GM18873 (cell line): ENCODE measurements around the gene P4HB.
A peak's percentile ranks its signal among the peaks of the same experiment; 100 is the strongest.
"Not testable (repeated sequence)": the region's sequence is repeated elsewhere in the genome, so short reads cannot be mapped to it uniquely, and the experiment has no call there.

Source experiments
- ATAC-seq: cut with Tn5 transposase; IDR thresholded peaks from one replicate; pipeline ENCODE4 v1.9.1; 2021; ENCODE audit warnings: mild to moderate bottlenecking, moderate library complexity, moderate number of reproducible peaks; ENCODE audit not compliant: unreplicated experiment, low FRiP score

Gene P4HB

GRCh38 chr17:81849457-81849856 lies 10.9 kb downstream of the P4HB start:
- ATAC-seq, result no peak

DNA sequence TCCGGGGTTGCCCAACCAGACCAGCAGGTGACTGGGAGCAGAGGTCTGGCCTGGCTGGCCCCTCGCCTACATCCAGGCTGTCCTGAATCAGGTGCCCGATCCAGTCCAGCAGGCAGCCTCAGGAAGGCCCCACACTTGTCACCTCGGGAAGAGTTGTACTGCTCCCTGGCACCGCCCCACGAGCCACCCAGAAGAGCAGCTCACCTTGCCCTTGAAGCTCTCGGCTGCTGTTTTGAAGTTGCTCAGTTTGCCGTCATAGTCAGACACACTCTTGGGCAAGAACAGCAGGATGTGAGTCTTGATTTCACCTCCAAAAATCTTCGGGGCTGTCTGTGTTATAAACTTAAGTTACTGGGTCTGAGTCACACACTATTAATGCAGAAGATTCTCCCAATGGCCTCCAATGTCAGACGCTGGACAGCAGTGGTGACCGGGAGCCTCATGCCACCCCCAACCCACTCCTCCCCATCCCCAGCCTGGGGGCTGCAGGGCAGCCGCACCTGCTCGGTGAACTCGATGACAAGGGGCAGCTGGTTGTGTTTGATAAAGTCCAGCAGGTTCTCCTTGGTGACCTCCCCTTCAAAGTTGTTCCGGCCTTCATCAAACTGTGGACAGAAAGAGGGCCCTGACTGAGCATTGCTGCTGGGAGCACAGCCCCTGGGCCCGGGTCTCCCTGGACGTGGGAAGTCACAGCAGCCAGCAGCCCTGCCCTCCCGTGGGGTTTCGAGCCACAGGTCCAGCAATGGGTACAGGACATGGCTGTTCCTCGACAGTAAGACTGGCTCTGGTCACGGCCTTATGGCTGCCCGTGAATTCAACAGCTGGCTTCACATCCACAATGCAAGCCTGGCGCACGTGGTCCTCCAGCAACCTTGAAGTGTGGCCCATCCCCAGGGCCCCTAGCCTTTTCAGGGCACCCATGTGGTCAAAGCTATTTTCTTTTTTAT lies 13.3 kb downstream of the P4HB start:
- ATAC-seq, result no peak

DNA sequence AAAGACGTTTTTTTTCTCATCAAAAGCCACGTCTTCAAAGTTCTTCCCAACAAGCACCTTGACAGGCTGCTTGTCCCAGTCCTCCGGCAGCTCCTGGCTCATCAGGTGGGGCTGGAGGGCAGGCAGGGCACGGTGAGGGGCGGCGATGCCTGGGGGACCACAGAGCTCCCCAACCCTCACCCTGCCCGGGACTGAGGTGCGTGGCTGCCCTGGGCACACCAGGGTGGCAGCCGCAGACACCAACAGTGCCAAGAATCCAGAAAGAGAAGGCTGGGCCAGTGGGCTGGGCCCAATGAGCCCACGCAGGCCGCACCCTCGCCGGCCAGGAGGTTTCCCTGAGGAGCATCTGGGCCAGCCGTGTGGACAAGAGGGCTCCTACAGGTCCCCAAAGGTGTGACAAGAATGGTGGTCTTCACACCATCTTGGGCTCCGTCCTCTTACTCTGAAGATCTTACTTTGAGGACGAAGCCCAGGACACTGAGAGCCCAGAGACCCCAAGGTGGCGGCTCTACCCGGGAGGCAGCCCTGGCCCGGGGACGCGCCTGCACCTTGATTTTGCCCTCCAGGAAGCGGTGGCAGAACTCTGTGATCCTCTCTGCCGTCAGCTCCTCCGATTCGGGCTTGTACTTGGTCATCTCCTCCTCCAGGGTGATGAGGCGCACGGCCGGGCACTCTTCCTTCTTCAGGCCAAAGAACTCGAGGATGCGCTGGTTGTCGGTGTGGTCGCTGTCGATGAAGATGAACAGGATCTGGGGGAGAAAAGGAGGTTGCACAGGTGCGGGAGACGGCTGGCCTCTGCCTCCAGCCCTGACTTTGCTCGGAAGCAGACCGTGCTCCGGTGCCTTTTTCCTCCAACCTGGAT lies 14.2 kb downstream of the P4HB start:
- no peak for ATAC-seq

DNA sequence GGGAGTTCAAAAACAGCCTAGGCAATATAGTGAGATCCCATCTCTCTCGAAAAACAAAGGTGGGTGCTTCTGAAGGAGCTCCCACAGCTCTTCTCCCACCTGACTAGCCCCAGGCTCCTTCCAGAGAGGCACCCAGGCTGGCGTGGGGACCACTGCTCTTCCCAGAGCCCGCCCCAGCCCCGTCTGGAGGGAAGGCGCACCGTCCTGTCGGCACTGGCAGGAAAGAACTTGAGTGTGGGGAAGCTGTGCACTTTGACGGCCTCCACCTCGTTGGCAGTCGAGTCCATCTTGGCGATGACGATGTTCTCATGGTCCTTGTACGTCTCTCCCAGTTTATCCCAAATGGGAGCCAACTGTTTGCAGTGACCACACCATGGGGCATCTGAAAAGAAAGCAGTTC lies 15.0 kb downstream of the P4HB start:
- ATAC-seq, result no peak

- no peak for ATAC-seq
Observed at GRCh38 chr17:81844887-81845286, 15.4 kb downstream of the P4HB start.

DNA sequence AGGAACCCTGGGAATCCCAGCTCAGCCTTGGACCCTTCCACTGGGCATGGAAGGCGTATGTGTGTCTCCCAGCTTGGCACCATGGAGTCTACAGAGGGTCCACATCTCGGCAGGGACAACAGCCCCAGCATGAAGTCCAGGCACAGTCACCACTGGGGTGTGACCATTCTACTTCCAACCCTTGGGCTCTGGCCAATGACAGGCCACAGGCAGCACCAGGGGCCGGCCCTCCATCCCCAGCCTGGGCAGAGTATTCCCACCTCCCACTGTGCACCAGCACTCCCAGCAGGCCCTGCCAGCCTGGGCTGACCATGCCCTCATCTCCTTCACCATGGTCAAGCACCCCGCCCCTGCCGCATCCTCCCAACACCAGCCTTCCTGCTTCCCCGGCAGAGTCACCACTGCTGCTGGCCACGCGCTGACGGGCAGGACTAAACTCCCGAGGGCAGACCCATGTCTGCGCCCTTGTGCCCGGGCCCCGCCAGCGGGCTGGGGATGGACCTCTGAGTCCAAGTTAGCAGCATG lies 15.9 kb downstream of the P4HB start:
- ATAC-seq, result no peak

DNA sequence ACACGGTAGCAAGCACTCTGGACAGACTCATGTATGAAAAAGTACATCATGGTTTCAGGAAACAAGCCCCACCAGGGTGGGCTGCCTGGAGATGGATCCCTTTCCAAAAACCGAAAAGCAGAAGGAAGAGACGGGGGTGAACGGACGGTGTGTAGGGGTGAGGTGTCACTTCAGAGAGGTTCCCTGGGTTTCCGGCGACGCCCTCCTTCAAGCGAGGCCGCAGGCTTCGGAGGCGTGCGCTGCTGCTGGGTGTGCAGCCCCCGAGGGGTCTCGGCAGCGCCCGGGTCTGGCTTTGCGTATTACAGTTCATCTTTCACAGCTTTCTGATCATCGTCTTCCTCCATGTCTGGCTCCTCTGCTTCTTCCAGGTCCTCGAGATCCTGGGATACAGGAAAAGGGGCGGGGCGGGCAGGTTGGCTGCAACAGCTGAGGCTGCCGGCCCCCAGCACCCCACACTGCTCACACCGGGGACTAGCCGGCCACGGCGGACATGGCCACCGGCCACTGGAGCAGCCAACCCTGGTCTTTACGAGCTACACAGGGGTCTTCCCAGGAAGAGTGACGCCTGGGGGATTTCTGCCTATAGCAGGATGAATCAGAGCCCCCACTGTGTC lies 16.5 kb downstream of the P4HB start:
- ATAC-seq, result no peak

- no peak for ATAC-seq
Observed at GRCh38 chr17:81842725-81843504, 17.4 kb downstream of the P4HB start.

- ATAC-seq, result no peak
Observed at GRCh38 chr17:81842378-81842724, 18.0 kb downstream of the P4HB start.

DNA sequence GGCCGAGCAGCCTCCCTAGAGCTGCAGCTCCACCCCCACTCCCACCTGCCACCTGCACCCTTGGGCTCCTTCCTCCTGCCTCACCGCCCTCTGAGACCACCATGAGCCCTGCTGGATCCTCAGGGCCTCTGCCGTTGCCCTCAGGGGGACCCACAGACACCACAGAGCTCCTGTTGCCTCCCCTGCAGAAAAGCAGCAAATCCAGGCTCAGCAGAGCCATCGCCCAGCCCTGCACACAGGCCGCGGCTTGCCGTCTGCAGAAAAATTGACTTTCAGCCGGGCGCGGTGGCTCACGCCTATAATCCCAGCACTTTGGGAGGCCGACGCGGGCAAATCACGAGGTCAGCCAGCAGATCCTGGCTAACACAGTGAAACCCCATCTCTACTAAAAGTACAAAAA lies 18.5 kb downstream of the P4HB start:
- no peak for ATAC-seq

DNA sequence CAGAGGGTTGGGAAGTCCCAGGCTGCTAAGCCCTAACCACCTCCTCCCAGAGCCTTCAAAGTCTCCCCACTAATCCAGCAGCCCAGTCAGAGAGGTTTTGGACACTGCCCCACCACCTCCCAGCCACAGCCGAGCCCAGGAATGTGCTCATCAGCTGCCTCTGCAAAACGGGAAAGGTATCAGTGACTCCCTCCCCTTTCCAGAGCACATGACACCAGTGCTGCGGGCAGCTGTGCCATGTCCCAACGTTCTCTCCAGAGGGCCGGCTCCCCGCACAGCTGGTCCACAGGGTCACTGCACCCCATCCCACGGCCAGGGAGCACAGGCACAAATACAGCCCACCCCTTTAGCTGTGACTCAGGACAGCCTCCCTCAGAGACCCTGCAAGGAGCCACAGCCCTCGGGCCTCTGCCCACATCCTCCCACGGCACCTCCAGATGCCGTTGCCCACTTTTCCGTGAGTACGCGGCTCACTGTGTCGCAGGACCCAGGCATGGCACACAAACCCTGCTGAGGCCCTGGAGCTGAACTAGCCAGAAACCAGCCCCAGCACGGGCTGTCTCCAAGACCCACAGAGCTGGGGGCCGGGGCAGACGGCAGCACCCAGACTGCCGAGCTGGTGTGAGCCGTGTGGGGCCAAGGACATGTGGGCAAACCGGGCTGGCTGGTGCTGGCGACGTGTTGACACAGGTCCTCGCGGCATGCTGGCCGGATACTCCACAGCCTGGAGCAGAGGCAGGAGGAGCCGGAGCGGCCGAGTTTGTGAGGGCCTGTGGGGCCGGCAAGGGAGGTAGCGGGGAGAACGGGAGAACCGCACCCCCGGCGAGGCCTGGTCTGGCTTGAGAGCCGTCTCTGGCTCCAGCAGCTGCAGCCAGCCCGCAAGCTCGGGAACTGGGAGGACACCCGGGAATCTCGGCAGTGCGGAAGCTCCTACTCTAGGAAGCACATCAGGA lies 19.2 kb downstream of the P4HB start:
- no peak for ATAC-seq

DNA sequence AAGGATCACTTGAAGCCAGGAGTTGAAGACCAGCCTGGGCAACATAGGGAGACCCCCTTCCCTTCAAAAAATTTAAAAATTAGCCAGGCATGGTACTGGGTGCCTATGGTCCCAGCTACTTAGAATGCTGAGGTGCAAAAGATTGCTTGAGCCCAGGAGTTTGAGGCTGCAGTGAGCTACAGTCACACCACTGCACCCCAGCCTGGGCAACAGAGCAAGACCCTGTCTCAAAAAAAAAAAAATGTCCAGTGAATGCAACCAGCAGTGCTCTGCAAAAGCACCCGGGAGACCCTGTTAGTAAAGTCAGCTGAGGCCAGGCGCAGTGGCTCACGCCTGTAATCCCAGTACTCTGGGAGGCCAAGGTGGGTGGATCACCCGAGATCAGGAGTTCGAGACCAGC lies 20.3 kb downstream of the P4HB start:
- ATAC-seq, result not testable (repeated sequence)

GRCh38 chr17:81839301-81839700 lies 21.0 kb downstream of the P4HB start:
- no peak for ATAC-seq

- ATAC-seq, result no peak
Observed at GRCh38 chr17:81838753-81839255, 21.5 kb downstream of the P4HB start.

GRCh38 chr17:81837641-81838040 lies 22.7 kb downstream of the P4HB start:
- ATAC-seq, result no peak

- ATAC-seq, result no peak
Observed at GRCh38 chr17:81834831-81835267, 25.5 kb downstream of the P4HB start, which contains the start of gene PPP1R27. Gene PPP1R27, minus strand, starts transcription at chr17:81835050. Its CDS starts 97 bp downstream, at chr17:81834953.

- ATAC-seq, result peak; percentile 9
Observed at GRCh38 chr17:81833921-81834830, 26.2 kb downstream of the P4HB start.
